ENCODE results near the gene ZFHX3.

DNA sequence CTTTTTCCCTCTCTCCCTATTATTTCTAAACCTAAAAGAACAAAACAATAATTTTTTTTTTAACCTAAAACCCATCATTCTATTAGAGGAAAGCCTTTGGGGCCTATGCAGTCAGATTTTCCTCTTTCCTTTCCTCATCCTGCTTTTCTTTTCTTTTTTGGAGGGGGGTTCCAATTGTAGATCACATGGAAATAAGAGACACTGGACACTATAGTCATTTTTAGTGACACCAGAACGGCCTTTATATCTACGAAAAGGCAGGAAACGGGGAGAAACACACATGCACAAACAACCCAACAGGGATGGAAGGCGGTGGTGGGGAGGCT lies 5.1 kb upstream of the ZFHX3 start:
- TF ChIP-seq CTCF (IDR thresholded peaks at IDR 0.05): no peak
- no peak for TF ChIP-seq POLR2A (IDR thresholded peaks at IDR 0.05)

Data from testis (tissue), 2 donors.